K562 (cell line): ENCODE results near the gene TMA7B. TPM values are rescaled to one million over a fixed set of nuclear protein-coding genes. Genes with fewer than 3 reads are reported as not detected.

Source experiments
- ATAC-seq: fragments of 200-7000 bp; cut with Tn5 transposase; 3 replicates; pipeline ENCODE4 v1.9.1; 2020; ENCODE audit warnings: moderate library complexity
- BruUV-seq: library from RNA; stranded (reverse); fragments of 400-500 nt; replicated peaks from 2 replicates; lab custom pipeline; 2021; lab: Mats Ljungman, UMichigan
- CTCF ChIA-PET: fragments of 300-600 bp; formaldehyde crosslinking; extraction: SDS; loops from one replicate; lab custom pipeline; 2021; ENCODE audit warnings: low intra/inter-chr PET ratio; lab: Yijun Ruan, JAX
- POLR2A ChIA-PET: fragments of 300-600, 350-650 bp; sonication (Branson Sonifier 250); formaldehyde crosslinking; extraction: SDS; loops from one replicate; lab custom pipeline; 2021; ENCODE audit warnings: antibody characterized with exemption, inconsistent platforms; lab: Yijun Ruan, JAX
- DNase-seq, 4 experiments: peaks; one replicate each; pipeline versions ENCODE4 v3.0.0 to v3.0.0-alpha.2; 2011 to 2018; ENCODE audit warnings: low spot score in 3 of 4, mixed read lengths in 3 of 4; ENCODE audit errors: extremely low read depth in 1 of 4
- FAIRE-seq: peaks from 2 replicates; lab custom pipeline; 2011; peaks lifted over from hg19 to GRCh38; lab: Jason Lieb, UNC
- H2AFZ ChIP-seq: 2 replicates; pipeline ENCODE4 v1.6.0; 2011; ENCODE audit warnings: low read depth, low read length, control low read depth, inconsistent platforms
- H3K27ac ChIP-seq: fragments of 200-600 bp; 3 replicates; pipeline ENCODE4 v1.8.0; 2011; ENCODE audit warnings: low read depth, mild to moderate bottlenecking, control low read depth, inconsistent platforms, low read length, moderate library complexity, mixed read lengths; ENCODE audit errors: extremely low read depth
- H3K27me3 ChIP-seq, 2 experiments: fragments of 300-600 bp in 1 of 2; 2 replicates in 1 of 2; 3 replicates in 1 of 2; pipeline versions ENCODE4 v1.6.0 to v1.8.0; 2011; ENCODE audit warnings: inconsistent platforms in 2 of 2, low read length in 2 of 2, mild to moderate bottlenecking in 1 of 2, mixed read lengths in 1 of 2, moderate library complexity in 1 of 2; ENCODE audit not compliant: control insufficient read depth in 2 of 2, insufficient read depth in 2 of 2
- H3K36me3 ChIP-seq: fragments of 300-600 bp; 3 replicates; pipeline ENCODE4 v1.8.0; 2011; ENCODE audit warnings: mild to moderate bottlenecking, low read length, inconsistent platforms; ENCODE audit not compliant: control insufficient read depth, insufficient read depth
- H3K4me1 ChIP-seq, 2 experiments: fragments of 200-600 bp in 1 of 2; replicated peaks in 1 of 2; 2 replicates in 1 of 2; 3 replicates in 1 of 2; pipeline versions ENCODE4 v1.5.1 to v1.8.0; 2011; ENCODE audit warnings: inconsistent platforms in 2 of 2, low read length in 2 of 2, mild to moderate bottlenecking in 1 of 2, mixed read lengths in 1 of 2, moderate library complexity in 1 of 2; ENCODE audit not compliant: control insufficient read depth in 2 of 2, insufficient read depth in 2 of 2
- H3K4me2 ChIP-seq: 2 replicates; pipeline ENCODE4 v1.6.1; 2011; ENCODE audit warnings: low read length, control low read depth, inconsistent platforms, mixed read lengths; ENCODE audit not compliant: insufficient read depth
- H3K4me3 ChIP-seq: fragments of 200-600 bp; sonication (generic), shearing (Covaris generic); 2 replicates; pipeline ENCODE4 v1.5.1; 2016; ENCODE audit warnings: control low read depth, inconsistent platforms
- H3K79me2 ChIP-seq: fragments of 200-600 bp; 3 replicates; pipeline ENCODE4 v1.8.0; 2011; ENCODE audit warnings: low read length, inconsistent platforms; ENCODE audit not compliant: control insufficient read depth, insufficient read depth
- H3K9ac ChIP-seq, 2 experiments: 2 replicates each; pipeline versions ENCODE4 v1.6.0 to v1.6.1; 2011; ENCODE audit warnings: low read depth in 2 of 2, low read length in 2 of 2, control low read depth in 1 of 2, inconsistent platforms in 1 of 2, mild to moderate bottlenecking in 1 of 2, mixed read lengths in 1 of 2; ENCODE audit not compliant: insufficient read depth in 1 of 2
- H3K9me1 ChIP-seq: one replicate; pipeline ENCODE4 v1.6.0; 2011; ENCODE audit warnings: inconsistent platforms, mild to moderate bottlenecking, low read length, moderate library complexity; ENCODE audit not compliant: control insufficient read depth, insufficient read depth
- H3K9me3 ChIP-seq: replicated peaks from 2 replicates; pipeline ENCODE4 v1.5.1; 2011; ENCODE audit warnings: low read depth, low read length, inconsistent platforms; ENCODE audit not compliant: control insufficient read depth, insufficient read depth
- H4K20me1 ChIP-seq: replicated peaks from 2 replicates; pipeline ENCODE4 v1.6.1; 2011; ENCODE audit warnings: low read length, inconsistent platforms, mixed read lengths; ENCODE audit not compliant: control insufficient read depth, insufficient read depth
- FOXK2 ChIP-seq, 2 experiments: fragments of 450-650 bp; IDR thresholded peaks in 1 of 2; conservative IDR thresholded peaks in 1 of 2; 2 replicates each; pipeline ENCODE4 v1.6.1; 2016; ENCODE audit warnings: low read depth in 2 of 2, mild to moderate bottlenecking in 1 of 2
- GATA2 ChIP-seq: sonication (generic); formaldehyde crosslinking; IDR thresholded peaks from 2 replicates; pipeline ENCODE4 v1.4.0; 2020; ENCODE audit warnings: mild to moderate bottlenecking, missing genetic modification reagents
- HDGF ChIP-seq: fragments of 450-650 bp; IDR thresholded peaks from 2 replicates; pipeline ENCODE4 v1.6.1; 2016
- HSF4 ChIP-seq: fragments of 250-450 bp; sonication (Bioruptor Pico); IDR thresholded peaks from 2 replicates; pipeline ENCODE4 v2.1.2; 2022; ENCODE audit warnings: mild to moderate bottlenecking, moderate library complexity, borderline replicate concordance
- NFIC ChIP-seq: fragments of 450-650 bp; IDR thresholded peaks from 2 replicates; pipeline ENCODE4 v1.6.1; 2017; ENCODE audit warnings: mild to moderate bottlenecking, inconsistent platforms
- NUFIP1 ChIP-seq: fragments of 450-650 bp; IDR thresholded peaks from 2 replicates; pipeline ENCODE4 v1.6.1; 2018; ENCODE audit not compliant: partially characterized antibody
- TAF9B ChIP-seq: fragments of 450-650 bp; IDR thresholded peaks from 2 replicates; pipeline ENCODE4 v1.6.1; 2018; ENCODE audit warnings: mild to moderate bottlenecking; ENCODE audit not compliant: partially characterized antibody
- U2AF1 ChIP-seq: fragments of 200-400 bp; formaldehyde crosslinking; optimal IDR thresholded peaks from 2 replicates; pipeline ENCODE3; 2017; ENCODE audit warnings: mild to moderate bottlenecking, low read depth, low read length, moderate library complexity
- USF1 ChIP-seq: sonication (generic); formaldehyde crosslinking; IDR thresholded peaks from 2 replicates; pipeline ENCODE4 v1.9.0; 2022; ENCODE audit warnings: mild to moderate bottlenecking, missing genetic modification reagents
- ZFP30 ChIP-seq: fragments of 250-450 bp; sonication (Bioruptor Pico); IDR thresholded peaks from 2 replicates; pipeline ENCODE4 v1.8.0; 2022; ENCODE audit warnings: moderate library complexity, mild to moderate bottlenecking, inconsistent platforms, borderline replicate concordance
- WGBS: fragments of 100-300 bp; shearing (Covaris generic); methylation state at CpG from one replicate; pipeline ENCODE4 v1.1.6; 2016; ENCODE audit warnings: low coverage, mixed read lengths; ENCODE audit not compliant: insufficient coverage; ENCODE audit errors: missing lambda C conversion rate; 5-methylcytosine and 5-hydroxymethylcytosine counted together
- in situ Hi-C: fragments of 300-500 bp; cut with MboI; formaldehyde crosslinking; loops from 4 replicates; pipeline ENCODE4 v1.15.0; 2018; ENCODE audit warnings: inconsistent platforms, mixed read lengths
- intact Hi-C: fragments of 100-400 bp; cut with micrococcal nuclease; formaldehyde crosslinking; loops from 2 replicates; pipeline ENCODE4 v1.14.2; 2022
- polyA plus RNA-seq, 8 experiments: library from polyadenylated mRNA; depleted of rRNA in 4 of 8; stranded (reverse) in 5 of 8; unstranded in 3 of 8; fragments of >200 nt; fragmentation: Nextera tagmentation in 2 of 8; fragmentation: Illumina TruSeq in 1 of 8; extraction: Ambion mirVana in 2 of 8; extraction: Trizol in 1 of 8; gene quantifications; 2 replicates each; pipeline versions ENCODE4 v1.2.1 to v1.2.3, GENCODE V29; 2011 to 2014; ENCODE audit warnings: inconsistent platforms in 1 of 8, missing spikeins in 1 of 8
- total RNA-seq, 7 experiments: library from RNA; depleted of rRNA in 6 of 7; stranded (reverse); fragments of >200 nt in 6 of 7; fragmentation: Illumina TruSeq in 2 of 7; extraction: Trizol in 2 of 7; gene quantifications; 2 replicates each; pipeline versions ENCODE4 v1.2.1 to v1.2.3, GENCODE V29; 2011 to 2021; ENCODE audit warnings: low replicate concordance in 1 of 7

The TMA7B gene
- total and polyA plus RNA-seq, 9 of the 15 experiments (the other 6 are each of a cell fraction or from before 2014, with no cell fraction given), result 5.6 to 14.2 (median 11.8) TPM

- TF ChIP-seq USF1 (no peak), FOXK2 (conservative IDR thresholded peaks at IDR 0.05 in 1 of 2, IDR thresholded peaks at IDR 0.05 in 1 of 2; ENCODE audit: low read depth in 2 of 2) (no peak)
These were observed 21.6 kb upstream of the TMA7B start (continued) for GRCh38 chr22:39938509-39939111.

- intact Hi-C loops, result no loop called here
- Histone ChIP-seq H2AFZ (no peak overlapping the region), H3K9me1 (no peaks in the 10 kb centered on the region), H3K27ac (no peak overlapping the region), H3K79me2 (peaks cover 19% of the 10 kb centered on the region; the same call in 1 of the 3 replicates), H3K27me3 (no peaks in the 10 kb centered on the region), H3K36me3 (no peaks in the 10 kb centered on the region), H3K9me3 (no peaks in the 10 kb centered on the region), H3K9ac (no peak overlapping the region), H3K4me1 (peaks cover 18 to 63% of the 10 kb centered on the region in 2 experiments), H3K4me2 (no peak overlapping the region), H4K20me1 (no peaks in the 10 kb centered on the region), H3K4me3 (no peak overlapping the region)
- WGBS, result 95% methylated on average over 3 of the region's 3 CpGs
- FAIRE-seq (no peak), DNase-seq (no peak), ATAC-seq (no peak)
- CTCF ChIA-PET, result no interaction called here
- in situ Hi-C loops, result no loop called here
- TF ChIP-seq NFIC, result no peak
- TF ChIP-seq GATA2, result no peak
- no peak for TF ChIP-seq HSF4 (CRISPR knock-in tag)
- TF ChIP-seq U2AF1, result no peak
- TF ChIP-seq NUFIP1, result no peak
- TF ChIP-seq HDGF, result no peak
- no peak for TF ChIP-seq TAF9B
- TF ChIP-seq ZFP30 (CRISPR knock-in tag), result no peak
- POLR2A ChIA-PET, result interaction anchor here (0.5 to 0.6 kb wide), 2 partner anchors 38 to 1098 kb away, joined by 3 read pairs; no protein-coding TSS in a partner anchor
- no TSS peak for BruUV-seq
These were observed 20.4 kb upstream of the TMA7B start for GRCh38 chr22:39939830-39940229.
